ENCODE measurements around the gene SC5D.

SC5D gene

GRCh38 chr11:121329781-121330395 lies 37.3 kb downstream of the SC5D start:
- no peak for DNase-seq (ENCODE audit: low spot score)

GRCh38 chr11:121330614-121331435 lies 38.3 kb downstream of the SC5D start:
- DNase-seq (ENCODE audit: low spot score): no peak

- no peak for DNase-seq (ENCODE audit: low spot score)
Observed at GRCh38 chr11:121334973-121335710, 42.6 kb downstream of the SC5D start.

- DNase-seq (ENCODE audit: low spot score): no peak
Observed at GRCh38 chr11:121336279-121336937, 43.8 kb downstream of the SC5D start.

- DNase-seq (ENCODE audit: low spot score): no peak
Observed at GRCh38 chr11:121337078-121337477, 44.5 kb downstream of the SC5D start.

GRCh38 chr11:121337740-121338272 lies 45.2 kb downstream of the SC5D start:
- DNase-seq (ENCODE audit: low spot score): peak; percentile 80

GRCh38 chr11:121338536-121338935 lies 46.0 kb downstream of the SC5D start:
- DNase-seq (ENCODE audit: low spot score): no peak

- no peak for DNase-seq (ENCODE audit: low spot score)
Observed at GRCh38 chr11:121340032-121340580, 47.5 kb downstream of the SC5D start.

- DNase-seq (ENCODE audit: low spot score): no peak
Observed at GRCh38 chr11:121341609-121342008, 49.0 kb downstream of the SC5D start.

GRCh38 chr11:121344824-121345223 lies 52.3 kb downstream of the SC5D start:
- DNase-seq (ENCODE audit: low spot score): no peak

- DNase-seq (ENCODE audit: low spot score): no peak
Observed at GRCh38 chr11:121347094-121347493, 54.5 kb downstream of the SC5D start.

GRCh38 chr11:121347813-121348212 lies 55.2 kb downstream of the SC5D start:
- DNase-seq (ENCODE audit: low spot score): no peak

- DNase-seq (ENCODE audit: low spot score): no peak
Observed at GRCh38 chr11:121348220-121348875, 55.8 kb downstream of the SC5D start.

GRCh38 chr11:121349790-121350189 lies 57.2 kb downstream of the SC5D start:
- no peak for DNase-seq (ENCODE audit: low spot score)

GRCh38 chr11:121350314-121351082 lies 57.9 kb downstream of the SC5D start:
- peak; percentile 69 for DNase-seq (ENCODE audit: low spot score)

GRCh38 chr11:121351083-121351630 lies 58.6 kb downstream of the SC5D start:
- DNase-seq (ENCODE audit: low spot score): no peak

- DNase-seq (ENCODE audit: low spot score): peak; percentile 90
Observed at GRCh38 chr11:121352251-121352891, 59.8 kb downstream of the SC5D start.

GRCh38 chr11:121354192-121354591 lies 61.6 kb downstream of the SC5D start:
- no peak for DNase-seq (ENCODE audit: low spot score)

GRCh38 chr11:121356357-121356756 lies 63.8 kb downstream of the SC5D start:
- no peak for DNase-seq (ENCODE audit: low spot score)
